ENCODE data around the gene PLAAT2.

- no peak for TF ChIP-seq CTCF (IDR thresholded peaks at IDR 0.05)
- TF ChIP-seq POLR2A (IDR thresholded peaks at IDR 0.05): no peak
Measured at GRCh38 chr11:63560506-63561180, 2.5 kb downstream of the PLAAT2 start.
